HepG2 (cell line): ENCODE measurements around the gene IFT88. TPM values are rescaled to one million over a fixed set of nuclear protein-coding genes. Genes with fewer than 3 reads are reported as not detected.

ENCODE experiments used
- ATAC-seq: fragments of 200-7000 bp; cut with Tn5 transposase; 3 replicates; pipeline ENCODE4 v1.9.1; 2020; ENCODE audit warnings: mild to moderate bottlenecking, moderate library complexity
- BruUV-seq: library from RNA; stranded (reverse); fragments of 400-500 nt; replicated peaks from 2 replicates; lab custom pipeline; 2021; lab: Mats Ljungman, UMichigan
- CTCF ChIA-PET: fragments of 300-600 bp; formaldehyde crosslinking; extraction: SDS; loops from one replicate; lab custom pipeline; 2021; ENCODE audit warnings: low total read pairs, inconsistent platforms, low intra/inter-chr PET ratio; lab: Yijun Ruan, JAX
- POLR2A ChIA-PET: fragments of 350-600 bp; sonication (Branson Sonifier 250); formaldehyde crosslinking; loops from one replicate; lab custom pipeline; 2020; ENCODE audit warnings: antibody characterized with exemption, inconsistent platforms; lab: Yijun Ruan, JAX
- DNase-seq: peaks from one replicate; pipeline ENCODE4 v3.0.0-alpha.2; 2015; ENCODE audit warnings: low spot score
- FAIRE-seq: peaks from 3 replicates; lab custom pipeline; 2011; peaks lifted over from hg19 to GRCh38; lab: Jason Lieb, UNC
- H2AFZ ChIP-seq: one replicate; pipeline ENCODE4 v1.6.1; 2011; ENCODE audit warnings: low read length, inconsistent platforms
- H3K27ac ChIP-seq: fragments of 300-600 bp; 3 replicates; pipeline ENCODE4 v1.8.0; 2011; ENCODE audit warnings: mixed run types, mild to moderate bottlenecking, mixed read lengths, low read length, inconsistent platforms; ENCODE audit not compliant: insufficient read depth; ENCODE audit errors: extremely low read length
- H3K27me3 ChIP-seq, 2 experiments: fragments of 200-600 bp in 1 of 2; 2 replicates in 1 of 2; 3 replicates in 1 of 2; pipeline versions ENCODE4 v1.6.0 to v1.8.0; 2011; ENCODE audit warnings: low read length in 2 of 2, mild to moderate bottlenecking in 2 of 2, moderate library complexity in 2 of 2, inconsistent platforms in 1 of 2; ENCODE audit not compliant: insufficient read depth in 2 of 2, control insufficient read depth in 1 of 2
- H3K36me3 ChIP-seq, 2 experiments: fragments of 200-600 bp in 1 of 2; replicated peaks in 1 of 2; 2 replicates in 1 of 2; 3 replicates in 1 of 2; pipeline versions ENCODE4 v1.5.1 to v1.8.0; 2011; ENCODE audit warnings: low read length in 2 of 2, inconsistent platforms in 1 of 2; ENCODE audit not compliant: insufficient read depth in 2 of 2, control insufficient read depth in 1 of 2
- H3K4me1 ChIP-seq: 2 replicates; pipeline ENCODE4 v1.5.1; 2012; ENCODE audit warnings: low read length, inconsistent platforms; ENCODE audit not compliant: insufficient read depth
- H3K4me2 ChIP-seq: 2 replicates; pipeline ENCODE4 v1.6.0; 2011; ENCODE audit warnings: low read depth, low read length, inconsistent platforms
- H3K4me3 ChIP-seq, 3 experiments: fragments of 200-600 bp in 1 of 3; sonication (generic), shearing (Covaris generic) in 1 of 3; replicated peaks in 1 of 3; 2 replicates each; pipeline ENCODE4 v1.5.1; 2011 to 2016; ENCODE audit warnings: low read length in 3 of 3, inconsistent platforms in 2 of 3, low read depth in 2 of 3, mild to moderate bottlenecking in 2 of 3, control low read depth in 1 of 3, mixed read lengths in 1 of 3; ENCODE audit not compliant: insufficient read depth in 1 of 3
- H3K79me2 ChIP-seq: one replicate; pipeline ENCODE4 v1.6.1; 2011; ENCODE audit warnings: low read length, inconsistent platforms; ENCODE audit not compliant: insufficient read depth
- H3K9ac ChIP-seq: 2 replicates; pipeline ENCODE4 v1.6.0; 2011; ENCODE audit warnings: mild to moderate bottlenecking, low read depth, low read length, inconsistent platforms; ENCODE audit not compliant: insufficient read depth
- H3K9me3 ChIP-seq: 2 replicates; pipeline ENCODE4 v1.5.1; 2012; ENCODE audit warnings: mild to moderate bottlenecking, low read length
- H4K20me1 ChIP-seq: 2 replicates; pipeline ENCODE4 v1.6.0; 2011; ENCODE audit warnings: inconsistent platforms, mild to moderate bottlenecking, low read length, moderate library complexity; ENCODE audit not compliant: insufficient read depth
- CEBPB ChIP-seq: IDR thresholded peaks from 2 replicates; pipeline ENCODE4 v1.6.1; 2011; ENCODE audit warnings: low read depth, low read length, improper control_type of control experiment, borderline replicate concordance
- NFYC ChIP-seq: IDR thresholded peaks from 2 replicates; pipeline ENCODE4 v1.6.1; 2016; ENCODE audit warnings: missing genetic modification reagents, missing compliant biosample characterization
- ZBTB38 ChIP-seq: sonication (generic); formaldehyde crosslinking; IDR thresholded peaks from 2 replicates; pipeline ENCODE4 v1.5.1; 2020; ENCODE audit warnings: mild to moderate bottlenecking, missing genetic modification reagents
- ZNF430 ChIP-seq: sonication (generic); formaldehyde crosslinking; IDR thresholded peaks from 2 replicates; pipeline ENCODE4 v1.9.0; 2021; ENCODE audit warnings: mild to moderate bottlenecking, missing genetic modification reagents
- ZNF468 ChIP-seq: sonication (generic); formaldehyde crosslinking; IDR thresholded peaks from 2 replicates; pipeline ENCODE4 v1.8.0; 2022; ENCODE audit warnings: mild to moderate bottlenecking, moderate library complexity, missing genetic modification reagents
- WGBS: methylation state at CpG from one replicate; pipeline ENCODE4 v1.1.6; 2017; ENCODE audit warnings: low lambda C conversion rate; 5-methylcytosine and 5-hydroxymethylcytosine counted together
- in situ Hi-C: cut with HindIII; loops from 2 replicates; pipeline ENCODE4 v1.10.0; 2017; ENCODE audit warnings: low pct_unique_long_range_greater_than_20kb; ENCODE audit not compliant: extremely low pct_ligation_motif_present
- intact Hi-C: fragments of 100-400 bp; cut with micrococcal nuclease; formaldehyde crosslinking; loops from one replicate; pipeline ENCODE4 v1.10.0; 2022; ENCODE audit not compliant: unreplicated experiment
- polyA plus RNA-seq, 8 experiments: library from polyadenylated mRNA; depleted of rRNA in 3 of 8; stranded (reverse) in 7 of 8; unstranded in 1 of 8; fragments of >200 nt; fragmentation: Illumina TruSeq in 4 of 8; extraction: Trizol in 4 of 8; gene quantifications; 2 replicates each; pipeline versions ENCODE4 v1.2.1 to v1.2.3, GENCODE V29; 2011 to 2016; ENCODE audit warnings: low read depth in 4 of 8, missing spikeins in 1 of 8, mixed read lengths in 1 of 8; ENCODE audit not compliant: insufficient read depth in 1 of 8
- total RNA-seq, 5 experiments: library from RNA; depleted of rRNA; stranded (reverse); fragments of >200 nt; fragmentation: Illumina TruSeq; extraction: Trizol; gene quantifications; 2 replicates each; pipeline ENCODE4 v1.2.3, GENCODE V29; 2016; ENCODE audit warnings: low read depth in 1 of 5
- TF ChIP-seq, protein P1 (sequence below): sonication (generic); formaldehyde crosslinking; IDR thresholded peaks from 2 replicates; pipeline ENCODE4 v1.4.0; 2020; ENCODE audit warnings: missing genetic modification reagents, borderline replicate concordance
- TF ChIP-seq, protein P2 (sequence below): sonication (generic); formaldehyde crosslinking; IDR thresholded peaks from 2 replicates; pipeline ENCODE4 v1.4.0; 2020; ENCODE audit warnings: missing genetic modification reagents
- TF ChIP-seq, protein P3 (sequence below): IDR thresholded peaks from 2 replicates; pipeline ENCODE4 v1.6.1; 2012; ENCODE audit warnings: low read length, improper control_type of control experiment

IFT88 gene
- total and polyA plus RNA-seq, 2 of the 13 experiments (the other 11 are each of a cell fraction or from before 2014, with no cell fraction given), result 8.4 to 19.9 TPM

GRCh38 chr13:20709369-20709768, 142.4 kb downstream of the IFT88 start:
- Histone ChIP-seq H3K27me3 (no peaks in the 10 kb centered on the region), H3K9me3 (no peaks in the 10 kb centered on the region), H3K79me2 (no peaks in the 10 kb centered on the region), H3K4me1 (peaks cover 37% of the 10 kb centered on the region), H3K9ac (no peak overlapping the region), H3K4me3 (no peak overlapping the region), H3K36me3 (no peaks in the 10 kb centered on the region), H2AFZ (no peak overlapping the region), H3K27ac (no peak overlapping the region), H4K20me1 (no peaks in the 10 kb centered on the region), H3K4me2 (no peak overlapping the region)
- FAIRE-seq (no peak), DNase-seq (no peak), ATAC-seq (no peak)
- no TSS peak for BruUV-seq
- ChIA-PET CTCF (no interaction called here), POLR2A (no interaction called here)
- whole genome bisulfite sequencing, result 88% methylated on average over 8 of the region's 8 CpGs
- intact Hi-C loops (no loop called here), in situ Hi-C loops (loop anchor here (5.0 to 10.0 kb wide), 2 partner anchors 215 to 217 kb away; no protein-coding TSS in a partner anchor)
- TF ChIP-seq CEBPB (0 out of 2 replicates have a peak, but pooled peaks have one; percentile 35), ZBTB38 (CRISPR knock-in tag) (no peak)

DNA sequence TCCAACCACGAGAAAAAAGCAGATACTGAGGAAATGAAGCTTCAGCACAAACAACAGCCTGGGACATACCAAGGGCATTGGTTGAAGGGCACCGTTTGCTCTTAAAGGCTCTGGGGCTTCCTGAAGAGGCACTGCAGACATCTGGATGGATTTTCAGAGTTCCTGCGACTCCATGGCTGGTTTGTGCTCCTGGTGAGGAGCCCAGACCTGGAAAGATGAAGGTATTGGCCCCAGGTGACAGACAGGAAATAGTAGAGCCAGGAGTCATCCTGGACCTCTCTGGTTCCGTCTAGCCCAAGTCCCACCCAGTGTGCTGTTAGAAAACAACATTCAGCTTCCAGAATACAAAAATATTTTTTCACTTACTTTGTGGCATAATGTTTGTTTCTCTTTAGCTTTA, 142.8 kb downstream of the IFT88 start:
- peaks cover 38% of the 10 kb centered on the region for H3K4me1 ChIP-seq
- H3K36me3 ChIP-seq, result no peaks in the 10 kb centered on the region
- H3K9ac ChIP-seq, result no peak overlapping the region
- CTCF ChIA-PET, result no interaction called here
- no peak overlapping the region for H2AFZ ChIP-seq
- FAIRE-seq, result no peak
- H3K4me2 ChIP-seq, result no peak overlapping the region
- POLR2A ChIA-PET, result no interaction called here
- no peaks in the 10 kb centered on the region; a peak in 1 of 5 replicates for H3K27me3 ChIP-seq
- no peak overlapping the region for H3K4me3 ChIP-seq
- H3K9me3 ChIP-seq, result no peaks in the 10 kb centered on the region
- no peak for ATAC-seq
- no peak for DNase-seq
- no peaks in the 10 kb centered on the region for H3K79me2 ChIP-seq
- no peaks in the 10 kb centered on the region for H4K20me1 ChIP-seq
- no peak overlapping the region for H3K27ac ChIP-seq
- BruUV-seq, result no TSS peak
- intact Hi-C loops, result no loop called here
- in situ Hi-C loops, result loop anchor here (5.0 to 10.0 kb wide), 2 partner anchors 215 to 217 kb away; no protein-coding TSS in a partner anchor
- 59% methylated on average over 4 of the region's 4 CpGs for WGBS
- TF ChIP-seq, protein P1, sequence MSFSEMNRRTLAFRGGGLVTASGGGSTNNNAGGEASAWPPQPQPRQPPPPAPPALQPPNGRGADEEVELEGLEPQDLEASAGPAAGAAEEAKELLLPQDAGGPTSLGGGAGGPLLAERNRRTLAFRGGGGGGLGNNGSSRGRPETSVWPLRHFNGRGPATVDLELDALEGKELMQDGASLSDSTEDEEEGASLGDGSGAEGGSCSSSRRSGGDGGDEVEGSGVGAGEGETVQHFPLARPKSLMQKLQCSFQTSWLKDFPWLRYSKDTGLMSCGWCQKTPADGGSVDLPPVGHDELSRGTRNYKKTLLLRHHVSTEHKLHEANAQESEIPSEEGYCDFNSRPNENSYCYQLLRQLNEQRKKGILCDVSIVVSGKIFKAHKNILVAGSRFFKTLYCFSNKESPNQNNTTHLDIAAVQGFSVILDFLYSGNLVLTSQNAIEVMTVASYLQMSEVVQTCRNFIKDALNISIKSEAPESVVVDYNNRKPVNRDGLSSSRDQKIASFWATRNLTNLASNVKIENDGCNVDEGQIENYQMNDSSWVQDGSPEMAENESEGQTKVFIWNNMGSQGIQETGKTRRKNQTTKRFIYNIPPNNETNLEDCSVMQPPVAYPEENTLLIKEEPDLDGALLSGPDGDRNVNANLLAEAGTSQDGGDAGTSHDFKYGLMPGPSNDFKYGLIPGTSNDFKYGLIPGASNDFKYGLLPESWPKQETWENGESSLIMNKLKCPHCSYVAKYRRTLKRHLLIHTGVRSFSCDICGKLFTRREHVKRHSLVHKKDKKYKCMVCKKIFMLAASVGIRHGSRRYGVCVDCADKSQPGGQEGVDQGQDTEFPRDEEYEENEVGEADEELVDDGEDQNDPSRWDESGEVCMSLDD (CRISPR knock-in tag), result no peak
- TF ChIP-seq, protein P2, sequence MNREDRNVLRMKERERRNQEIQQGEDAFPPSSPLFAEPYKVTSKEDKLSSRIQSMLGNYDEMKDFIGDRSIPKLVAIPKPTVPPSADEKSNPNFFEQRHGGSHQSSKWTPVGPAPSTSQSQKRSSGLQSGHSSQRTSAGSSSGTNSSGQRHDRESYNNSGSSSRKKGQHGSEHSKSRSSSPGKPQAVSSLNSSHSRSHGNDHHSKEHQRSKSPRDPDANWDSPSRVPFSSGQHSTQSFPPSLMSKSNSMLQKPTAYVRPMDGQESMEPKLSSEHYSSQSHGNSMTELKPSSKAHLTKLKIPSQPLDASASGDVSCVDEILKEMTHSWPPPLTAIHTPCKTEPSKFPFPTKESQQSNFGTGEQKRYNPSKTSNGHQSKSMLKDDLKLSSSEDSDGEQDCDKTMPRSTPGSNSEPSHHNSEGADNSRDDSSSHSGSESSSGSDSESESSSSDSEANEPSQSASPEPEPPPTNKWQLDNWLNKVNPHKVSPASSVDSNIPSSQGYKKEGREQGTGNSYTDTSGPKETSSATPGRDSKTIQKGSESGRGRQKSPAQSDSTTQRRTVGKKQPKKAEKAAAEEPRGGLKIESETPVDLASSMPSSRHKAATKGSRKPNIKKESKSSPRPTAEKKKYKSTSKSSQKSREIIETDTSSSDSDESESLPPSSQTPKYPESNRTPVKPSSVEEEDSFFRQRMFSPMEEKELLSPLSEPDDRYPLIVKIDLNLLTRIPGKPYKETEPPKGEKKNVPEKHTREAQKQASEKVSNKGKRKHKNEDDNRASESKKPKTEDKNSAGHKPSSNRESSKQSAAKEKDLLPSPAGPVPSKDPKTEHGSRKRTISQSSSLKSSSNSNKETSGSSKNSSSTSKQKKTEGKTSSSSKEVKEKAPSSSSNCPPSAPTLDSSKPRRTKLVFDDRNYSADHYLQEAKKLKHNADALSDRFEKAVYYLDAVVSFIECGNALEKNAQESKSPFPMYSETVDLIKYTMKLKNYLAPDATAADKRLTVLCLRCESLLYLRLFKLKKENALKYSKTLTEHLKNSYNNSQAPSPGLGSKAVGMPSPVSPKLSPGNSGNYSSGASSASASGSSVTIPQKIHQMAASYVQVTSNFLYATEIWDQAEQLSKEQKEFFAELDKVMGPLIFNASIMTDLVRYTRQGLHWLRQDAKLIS (CRISPR knock-in tag), result no peak
- TF ChIP-seq ZNF430 (CRISPR knock-in tag), result no peak
- TF ChIP-seq, protein P3, sequence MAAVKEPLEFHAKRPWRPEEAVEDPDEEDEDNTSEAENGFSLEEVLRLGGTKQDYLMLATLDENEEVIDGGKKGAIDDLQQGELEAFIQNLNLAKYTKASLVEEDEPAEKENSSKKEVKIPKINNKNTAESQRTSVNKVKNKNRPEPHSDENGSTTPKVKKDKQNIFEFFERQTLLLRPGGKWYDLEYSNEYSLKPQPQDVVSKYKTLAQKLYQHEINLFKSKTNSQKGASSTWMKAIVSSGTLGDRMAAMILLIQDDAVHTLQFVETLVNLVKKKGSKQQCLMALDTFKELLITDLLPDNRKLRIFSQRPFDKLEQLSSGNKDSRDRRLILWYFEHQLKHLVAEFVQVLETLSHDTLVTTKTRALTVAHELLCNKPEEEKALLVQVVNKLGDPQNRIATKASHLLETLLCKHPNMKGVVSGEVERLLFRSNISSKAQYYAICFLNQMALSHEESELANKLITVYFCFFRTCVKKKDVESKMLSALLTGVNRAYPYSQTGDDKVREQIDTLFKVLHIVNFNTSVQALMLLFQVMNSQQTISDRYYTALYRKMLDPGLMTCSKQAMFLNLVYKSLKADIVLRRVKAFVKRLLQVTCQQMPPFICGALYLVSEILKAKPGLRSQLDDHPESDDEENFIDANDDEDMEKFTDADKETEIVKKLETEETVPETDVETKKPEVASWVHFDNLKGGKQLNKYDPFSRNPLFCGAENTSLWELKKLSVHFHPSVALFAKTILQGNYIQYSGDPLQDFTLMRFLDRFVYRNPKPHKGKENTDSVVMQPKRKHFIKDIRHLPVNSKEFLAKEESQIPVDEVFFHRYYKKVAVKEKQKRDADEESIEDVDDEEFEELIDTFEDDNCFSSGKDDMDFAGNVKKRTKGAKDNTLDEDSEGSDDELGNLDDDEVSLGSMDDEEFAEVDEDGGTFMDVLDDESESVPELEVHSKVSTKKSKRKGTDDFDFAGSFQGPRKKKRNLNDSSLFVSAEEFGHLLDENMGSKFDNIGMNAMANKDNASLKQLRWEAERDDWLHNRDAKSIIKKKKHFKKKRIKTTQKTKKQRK, result no peak
- TF ChIP-seq NFYC (CRISPR knock-in tag), result no peak
- no peak for TF ChIP-seq ZNF468 (CRISPR knock-in tag)
